ENCODE data around the gene PTH1R.

DNA sequence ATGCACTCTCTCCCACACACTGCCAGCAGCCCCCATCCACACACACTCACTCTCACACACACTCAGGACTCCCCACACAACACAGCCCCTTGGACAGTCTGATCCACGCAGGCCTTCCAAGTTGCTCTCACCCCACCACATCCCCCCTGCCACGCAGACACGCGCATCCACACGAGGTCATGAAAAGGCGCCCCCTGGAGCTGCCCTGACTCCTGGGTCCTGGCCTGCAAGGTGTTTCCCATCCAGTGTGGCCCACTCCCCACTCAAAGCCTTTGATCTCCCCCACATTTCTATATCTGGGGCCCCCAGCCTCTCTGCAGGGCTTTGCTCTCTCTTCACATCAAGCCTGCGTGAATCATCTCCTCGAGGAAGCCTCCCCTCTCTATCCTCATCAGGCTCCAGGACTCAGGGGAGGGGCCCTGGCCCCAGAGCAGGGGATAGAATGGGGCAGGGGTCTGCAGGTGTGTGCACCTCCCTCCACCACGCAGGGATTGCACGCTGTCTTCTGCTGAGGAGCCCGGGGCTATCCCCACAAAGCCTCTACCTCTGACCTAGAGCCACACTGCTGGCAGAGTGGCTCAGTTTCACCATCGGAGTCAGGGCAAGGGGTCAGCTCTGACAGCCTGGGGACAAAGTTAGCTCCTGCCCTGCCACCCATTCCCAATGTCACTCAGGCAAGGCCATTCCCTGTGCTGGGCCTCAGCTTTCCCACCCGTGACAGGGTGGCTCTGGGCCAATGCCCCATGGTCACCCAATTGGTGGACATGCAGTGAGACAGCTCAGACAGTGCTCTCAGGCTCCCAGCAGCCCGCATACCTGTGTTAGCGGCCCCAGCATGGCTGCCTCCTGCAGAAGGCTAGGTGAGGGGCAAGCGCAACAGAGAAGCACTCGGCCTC, 20.7 kb upstream of the PTH1R start:
- TF ChIP-seq, protein P1, sequence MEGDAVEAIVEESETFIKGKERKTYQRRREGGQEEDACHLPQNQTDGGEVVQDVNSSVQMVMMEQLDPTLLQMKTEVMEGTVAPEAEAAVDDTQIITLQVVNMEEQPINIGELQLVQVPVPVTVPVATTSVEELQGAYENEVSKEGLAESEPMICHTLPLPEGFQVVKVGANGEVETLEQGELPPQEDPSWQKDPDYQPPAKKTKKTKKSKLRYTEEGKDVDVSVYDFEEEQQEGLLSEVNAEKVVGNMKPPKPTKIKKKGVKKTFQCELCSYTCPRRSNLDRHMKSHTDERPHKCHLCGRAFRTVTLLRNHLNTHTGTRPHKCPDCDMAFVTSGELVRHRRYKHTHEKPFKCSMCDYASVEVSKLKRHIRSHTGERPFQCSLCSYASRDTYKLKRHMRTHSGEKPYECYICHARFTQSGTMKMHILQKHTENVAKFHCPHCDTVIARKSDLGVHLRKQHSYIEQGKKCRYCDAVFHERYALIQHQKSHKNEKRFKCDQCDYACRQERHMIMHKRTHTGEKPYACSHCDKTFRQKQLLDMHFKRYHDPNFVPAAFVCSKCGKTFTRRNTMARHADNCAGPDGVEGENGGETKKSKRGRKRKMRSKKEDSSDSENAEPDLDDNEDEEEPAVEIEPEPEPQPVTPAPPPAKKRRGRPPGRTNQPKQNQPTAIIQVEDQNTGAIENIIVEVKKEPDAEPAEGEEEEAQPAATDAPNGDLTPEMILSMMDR (IDR thresholded peaks at IDR 0.05) = no peak
- TF ChIP-seq POLR2A (IDR thresholded peaks at IDR 0.05) = no peak

Data from heart left ventricle (tissue), 13 donors.